PC-9 (cell line): ENCODE measurements around the gene ARPP21.

Experiments
- EZH2 ChIP-seq: fragments of 200-600 bp; sonication (generic); IDR thresholded peaks from 2 replicates; pipeline ENCODE4 v1.8.0; 2017; ENCODE audit warnings: antibody characterized with exemption, low read depth
- TF ChIP-seq, protein P1 (sequence below): fragments of 200-600 bp; sonication (generic); conservative IDR thresholded peaks from 2 replicates; pipeline ENCODE4 v1.6.1; 2017; ENCODE audit warnings: mixed run types, antibody characterized with exemption, mild to moderate bottlenecking, moderate library complexity

DNA sequence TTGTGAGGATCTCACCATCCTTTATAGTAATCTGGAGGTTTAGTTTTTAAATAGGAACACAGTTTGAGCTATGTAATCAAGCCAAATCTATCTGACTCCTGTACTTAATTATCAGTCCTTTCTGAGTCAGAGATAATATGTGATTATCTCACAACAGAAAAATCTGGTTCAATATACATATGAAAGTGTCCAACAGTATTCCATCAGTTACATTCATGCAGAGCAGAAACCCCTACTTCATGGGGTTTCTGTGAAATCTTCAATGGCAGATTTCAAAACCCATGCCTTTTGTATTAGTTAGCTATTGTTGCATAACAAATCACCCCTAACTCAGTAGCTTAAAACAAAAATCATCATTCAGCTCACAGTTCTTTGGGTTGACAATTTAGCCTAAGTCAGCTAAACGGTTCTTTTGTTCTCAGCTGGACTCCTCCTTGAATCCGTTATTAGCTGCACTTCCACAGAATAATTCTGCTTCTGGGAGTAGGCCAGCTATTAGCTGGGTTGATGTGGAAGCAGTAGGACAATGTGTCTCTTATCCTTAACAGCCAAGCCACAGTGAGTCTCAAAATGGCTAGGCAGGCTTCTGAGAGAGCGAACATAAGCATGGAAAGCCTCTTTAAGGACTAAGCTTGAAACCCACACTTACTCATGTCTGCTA is 42.9 kb upstream of the ARPP21 start:
- TF ChIP-seq, protein P1, sequence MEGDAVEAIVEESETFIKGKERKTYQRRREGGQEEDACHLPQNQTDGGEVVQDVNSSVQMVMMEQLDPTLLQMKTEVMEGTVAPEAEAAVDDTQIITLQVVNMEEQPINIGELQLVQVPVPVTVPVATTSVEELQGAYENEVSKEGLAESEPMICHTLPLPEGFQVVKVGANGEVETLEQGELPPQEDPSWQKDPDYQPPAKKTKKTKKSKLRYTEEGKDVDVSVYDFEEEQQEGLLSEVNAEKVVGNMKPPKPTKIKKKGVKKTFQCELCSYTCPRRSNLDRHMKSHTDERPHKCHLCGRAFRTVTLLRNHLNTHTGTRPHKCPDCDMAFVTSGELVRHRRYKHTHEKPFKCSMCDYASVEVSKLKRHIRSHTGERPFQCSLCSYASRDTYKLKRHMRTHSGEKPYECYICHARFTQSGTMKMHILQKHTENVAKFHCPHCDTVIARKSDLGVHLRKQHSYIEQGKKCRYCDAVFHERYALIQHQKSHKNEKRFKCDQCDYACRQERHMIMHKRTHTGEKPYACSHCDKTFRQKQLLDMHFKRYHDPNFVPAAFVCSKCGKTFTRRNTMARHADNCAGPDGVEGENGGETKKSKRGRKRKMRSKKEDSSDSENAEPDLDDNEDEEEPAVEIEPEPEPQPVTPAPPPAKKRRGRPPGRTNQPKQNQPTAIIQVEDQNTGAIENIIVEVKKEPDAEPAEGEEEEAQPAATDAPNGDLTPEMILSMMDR, result no peak
- no peak for TF ChIP-seq EZH2
